ENCODE results near the gene MCF2L2. TPM values are rescaled to one million over a fixed set of nuclear protein-coding genes. Genes with fewer than 3 reads are reported as not detected.

The MCF2L2 gene
- total and polyA plus RNA-seq, 9 of the 15 experiments (the other 6 are each of a cell fraction or from before 2014, with no cell fraction given) = 0.56 to 4.2 (median 3.0) TPM

DNA sequence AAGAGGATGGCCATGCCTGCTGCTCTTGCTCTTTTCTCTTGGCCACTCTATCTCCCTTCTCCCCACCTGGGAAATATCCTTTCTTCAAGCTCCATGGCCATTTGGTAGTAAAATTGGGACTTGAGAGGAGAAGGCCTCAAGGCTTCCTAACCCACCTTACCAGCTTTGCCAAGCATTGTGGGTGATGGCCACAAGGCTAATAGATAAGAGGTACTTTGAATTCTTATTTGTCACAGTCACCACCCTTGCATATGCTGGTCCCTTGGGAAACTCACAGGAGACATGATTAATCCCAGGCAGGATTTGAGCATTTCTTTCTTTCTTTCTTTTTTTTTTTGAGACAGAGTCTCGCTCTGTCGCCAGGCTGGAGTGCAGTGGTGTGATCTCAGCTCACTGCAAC, 138.2 kb downstream of the MCF2L2 start (continued):
- TF ChIP-seq, protein P1, sequence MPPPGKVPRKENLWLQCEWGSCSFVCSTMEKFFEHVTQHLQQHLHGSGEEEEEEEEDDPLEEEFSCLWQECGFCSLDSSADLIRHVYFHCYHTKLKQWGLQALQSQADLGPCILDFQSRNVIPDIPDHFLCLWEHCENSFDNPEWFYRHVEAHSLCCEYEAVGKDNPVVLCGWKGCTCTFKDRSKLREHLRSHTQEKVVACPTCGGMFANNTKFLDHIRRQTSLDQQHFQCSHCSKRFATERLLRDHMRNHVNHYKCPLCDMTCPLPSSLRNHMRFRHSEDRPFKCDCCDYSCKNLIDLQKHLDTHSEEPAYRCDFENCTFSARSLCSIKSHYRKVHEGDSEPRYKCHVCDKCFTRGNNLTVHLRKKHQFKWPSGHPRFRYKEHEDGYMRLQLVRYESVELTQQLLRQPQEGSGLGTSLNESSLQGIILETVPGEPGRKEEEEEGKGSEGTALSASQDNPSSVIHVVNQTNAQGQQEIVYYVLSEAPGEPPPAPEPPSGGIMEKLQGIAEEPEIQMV (tag; conservative IDR thresholded peaks at IDR 0.05; ENCODE audit: low read depth) = no peak
- no peak for TF ChIP-seq ZNF232 (CRISPR knock-in tag; IDR thresholded peaks at IDR 0.05)
- TF ChIP-seq NCOA2 (IDR thresholded peaks at IDR 0.05; ENCODE audit: partially characterized antibody in 2 of 2) = no peak
- no peak for TF ChIP-seq FOXJ3 (CRISPR knock-in tag; IDR thresholded peaks at IDR 0.05)
- TF ChIP-seq, protein P2, sequence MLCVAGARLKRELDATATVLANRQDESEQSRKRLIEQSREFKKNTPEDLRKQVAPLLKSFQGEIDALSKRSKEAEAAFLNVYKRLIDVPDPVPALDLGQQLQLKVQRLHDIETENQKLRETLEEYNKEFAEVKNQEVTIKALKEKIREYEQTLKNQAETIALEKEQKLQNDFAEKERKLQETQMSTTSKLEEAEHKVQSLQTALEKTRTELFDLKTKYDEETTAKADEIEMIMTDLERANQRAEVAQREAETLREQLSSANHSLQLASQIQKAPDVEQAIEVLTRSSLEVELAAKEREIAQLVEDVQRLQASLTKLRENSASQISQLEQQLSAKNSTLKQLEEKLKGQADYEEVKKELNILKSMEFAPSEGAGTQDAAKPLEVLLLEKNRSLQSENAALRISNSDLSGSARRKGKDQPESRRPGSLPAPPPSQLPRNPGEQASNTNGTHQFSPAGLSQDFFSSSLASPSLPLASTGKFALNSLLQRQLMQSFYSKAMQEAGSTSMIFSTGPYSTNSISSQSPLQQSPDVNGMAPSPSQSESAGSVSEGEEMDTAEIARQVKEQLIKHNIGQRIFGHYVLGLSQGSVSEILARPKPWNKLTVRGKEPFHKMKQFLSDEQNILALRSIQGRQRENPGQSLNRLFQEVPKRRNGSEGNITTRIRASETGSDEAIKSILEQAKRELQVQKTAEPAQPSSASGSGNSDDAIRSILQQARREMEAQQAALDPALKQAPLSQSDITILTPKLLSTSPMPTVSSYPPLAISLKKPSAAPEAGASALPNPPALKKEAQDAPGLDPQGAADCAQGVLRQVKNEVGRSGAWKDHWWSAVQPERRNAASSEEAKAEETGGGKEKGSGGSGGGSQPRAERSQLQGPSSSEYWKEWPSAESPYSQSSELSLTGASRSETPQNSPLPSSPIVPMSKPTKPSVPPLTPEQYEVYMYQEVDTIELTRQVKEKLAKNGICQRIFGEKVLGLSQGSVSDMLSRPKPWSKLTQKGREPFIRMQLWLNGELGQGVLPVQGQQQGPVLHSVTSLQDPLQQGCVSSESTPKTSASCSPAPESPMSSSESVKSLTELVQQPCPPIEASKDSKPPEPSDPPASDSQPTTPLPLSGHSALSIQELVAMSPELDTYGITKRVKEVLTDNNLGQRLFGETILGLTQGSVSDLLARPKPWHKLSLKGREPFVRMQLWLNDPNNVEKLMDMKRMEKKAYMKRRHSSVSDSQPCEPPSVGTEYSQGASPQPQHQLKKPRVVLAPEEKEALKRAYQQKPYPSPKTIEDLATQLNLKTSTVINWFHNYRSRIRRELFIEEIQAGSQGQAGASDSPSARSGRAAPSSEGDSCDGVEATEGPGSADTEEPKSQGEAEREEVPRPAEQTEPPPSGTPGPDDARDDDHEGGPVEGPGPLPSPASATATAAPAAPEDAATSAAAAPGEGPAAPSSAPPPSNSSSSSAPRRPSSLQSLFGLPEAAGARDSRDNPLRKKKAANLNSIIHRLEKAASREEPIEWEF (CRISPR knock-in tag; IDR thresholded peaks at IDR 0.05) = no peak
